ENCODE measurements around the gene OR6J1. TPM values are rescaled to one million over a fixed set of nuclear protein-coding genes. Genes with fewer than 3 reads are reported as not detected.
"Not testable (repeated sequence)": the region's sequence is repeated elsewhere in the genome, so short reads cannot be mapped to it uniquely, and the experiment has no call there.

OR6J1 gene
- total RNA-seq, 1 experiment from 2014 or later, result not detected

- in situ Hi-C loops (cut with HindIII; ENCODE audit: low sequenced_read_pairs), result loop anchor here (5.0 kb wide), 1 partner anchor 63 kb away; no protein-coding TSS in a partner anchor
- peak; percentile 99 for DNase-seq (ENCODE audit: low spot score)
These were observed 54.9 kb downstream of the OR6J1 start, which contains the start of gene DAD1 for GRCh38 chr14:22589096-22589839. Gene DAD1, minus strand, starts transcription at chr14:22589224. Its CDS starts 67 bp downstream, at chr14:22589157.

DNA sequence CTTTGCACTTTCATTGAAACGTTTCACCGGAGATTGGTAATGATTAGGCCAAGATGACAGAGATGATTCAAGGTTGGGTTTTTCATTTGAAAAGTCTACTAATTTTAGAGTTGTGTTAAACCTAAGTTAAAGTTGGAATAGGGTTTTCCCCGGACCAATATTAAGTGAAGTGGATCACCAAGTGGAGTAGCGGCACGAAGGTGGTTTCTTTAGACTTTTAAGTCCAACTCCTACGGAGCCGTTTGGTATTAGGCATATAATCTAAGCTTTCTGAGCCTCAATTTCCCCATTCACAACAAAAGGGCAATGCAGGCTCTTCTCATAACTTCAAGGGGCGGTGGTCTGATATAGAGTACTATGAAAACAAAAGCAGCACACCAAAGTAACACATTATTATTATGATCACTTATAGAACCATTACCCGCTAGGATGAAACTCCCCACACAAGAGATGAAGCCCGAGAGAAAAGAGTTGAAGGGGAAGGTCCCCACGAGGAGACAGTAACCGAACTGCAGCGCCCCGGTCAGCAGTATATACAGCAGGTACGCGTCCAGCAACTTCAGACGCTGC is 55.5 kb downstream of the OR6J1 start:
- no peak for DNase-seq (ENCODE audit: low spot score)
- in situ Hi-C loops (cut with HindIII; ENCODE audit: low sequenced_read_pairs), result loop anchor here (5.0 kb wide), 1 partner anchor 64 kb away; no protein-coding TSS in a partner anchor

GRCh38 chr14:22587677-22588422 is 56.3 kb downstream of the OR6J1 start:
- DNase-seq (ENCODE audit: low spot score), result not testable (repeated sequence)
- in situ Hi-C loops (cut with HindIII; ENCODE audit: low sequenced_read_pairs), result loop anchor here (5.0 kb wide), 1 partner anchor 64 kb away; no protein-coding TSS in a partner anchor

- in situ Hi-C loops (cut with HindIII; ENCODE audit: low sequenced_read_pairs), result loop anchor here (5.0 kb wide), 1 partner anchor 65 kb away; no protein-coding TSS in a partner anchor
- DNase-seq (ENCODE audit: low spot score), result no peak
These were observed 56.9 kb downstream of the OR6J1 start for GRCh38 chr14:22587247-22587646.

- in situ Hi-C loops (cut with HindIII; ENCODE audit: low sequenced_read_pairs), result no loop called here
- DNase-seq (ENCODE audit: low spot score), result no peak
These were observed 60.2 kb downstream of the OR6J1 start for GRCh38 chr14:22583994-22584393.

Other genes with a start within 250 kb of the OR6J1 start
- gene DAD1, start 55.1 kb downstream of the OR6J1 start, total RNA-seq (2014; rRNA removed; shearing (Covaris generic)), result 381 and 389 TPM in 2 replicates
- 8.1 and 8.9 TPM in 2 replicates for gene ABHD4, start 46.1 kb downstream of the OR6J1 start, total RNA-seq (2014; rRNA removed; shearing (Covaris generic))
- gene OXA1L, start 122.3 kb upstream of the OR6J1 start, total RNA-seq (2014; rRNA removed; shearing (Covaris generic)), result 187 and 240 TPM in 2 replicates
- gene SLC7A7, start 171.1 kb upstream of the OR6J1 start, total RNA-seq (2014; rRNA removed; shearing (Covaris generic)), result 27.3 and 28.1 TPM in 2 replicates
- gene MRPL52, start 185.5 kb upstream of the OR6J1 start, total RNA-seq (2014; rRNA removed; shearing (Covaris generic)), result 77.9 and 133 TPM in 2 replicates
- 294 and 298 TPM in 2 replicates for gene MMP14, start 192.2 kb upstream of the OR6J1 start, total RNA-seq (2014; rRNA removed; shearing (Covaris generic))
- 37.1 and 41.5 TPM in 2 replicates for gene LRP10, start 227.4 kb upstream of the OR6J1 start, total RNA-seq (2014; rRNA removed; shearing (Covaris generic))
- not detected in 2 replicates for gene REM2, start 238.9 kb upstream of the OR6J1 start, total RNA-seq (2014; rRNA removed; shearing (Covaris generic))

All from G401 (cell line).